Endothelial cell of umbilical vein (primary cell): ENCODE measurements around the gene ARL8B. TPM values are rescaled to one million over a fixed set of nuclear protein-coding genes. Genes with fewer than 3 reads are reported as not detected.

ENCODE experiments used
- BruUV-seq: library from RNA; stranded (reverse); fragments of 400-500 nt; replicated peaks from 2 replicates; lab custom pipeline; 2021; lab: Mats Ljungman, UMichigan
- CTCF ChIA-PET: fragments of 300-600, 350-600 bp; sonication (Branson Sonifier 250); formaldehyde crosslinking; loops from one replicate; lab custom pipeline; 2021; ENCODE audit warnings: antibody characterized with exemption, inconsistent platforms; lab: Charles Lee
- POLR2A ChIA-PET: fragments of 300-600, 350-600 bp; sonication (Branson Sonifier 250); formaldehyde crosslinking; loops from one replicate; lab custom pipeline; 2021; ENCODE audit warnings: antibody characterized with exemption, inconsistent platforms; lab: Charles Lee
- DNase-seq: peaks from one replicate; pipeline ENCODE4 v3.0.0-alpha.2; 2011; ENCODE audit warnings: low read depth, low spot score
- FAIRE-seq: peaks from 2 replicates; lab custom pipeline; 2011; peaks lifted over from hg19 to GRCh38; lab: Jason Lieb, UNC
- H2AFZ ChIP-seq: 2 replicates; pipeline ENCODE4 v1.6.0; 2012; ENCODE audit warnings: low read depth, low read length, control low read depth, inconsistent platforms
- H3K27ac ChIP-seq: 2 replicates; pipeline ENCODE4 v1.5.1; 2011; ENCODE audit warnings: low read depth, mild to moderate bottlenecking, control low read depth, low read length, moderate library complexity; ENCODE audit not compliant: insufficient read depth
- H3K27me3 ChIP-seq, 2 experiments: 2 replicates each; pipeline versions ENCODE4 v1.6.0 to v1.6.1; 2011; ENCODE audit warnings: low read length in 2 of 2, mixed read lengths in 1 of 2; ENCODE audit not compliant: control insufficient read depth in 2 of 2, insufficient read depth in 2 of 2
- H3K36me3 ChIP-seq, 2 experiments: 2 replicates in 1 of 2; 3 replicates in 1 of 2; pipeline ENCODE4 v1.5.1; 2011; ENCODE audit warnings: low read length in 2 of 2, mild to moderate bottlenecking in 1 of 2, moderate library complexity in 1 of 2; ENCODE audit not compliant: control insufficient read depth in 2 of 2, insufficient read depth in 2 of 2; ENCODE audit errors: extremely low read depth in 1 of 2
- H3K4me1 ChIP-seq: 3 replicates; pipeline ENCODE4 v1.5.1; 2011; ENCODE audit warnings: mild to moderate bottlenecking, low read length; ENCODE audit not compliant: control insufficient read depth, insufficient read depth; ENCODE audit errors: extremely low read depth
- H3K4me2 ChIP-seq: 2 replicates; pipeline ENCODE4 v1.6.1; 2011; ENCODE audit warnings: low read length, control low read depth, mixed read lengths; ENCODE audit not compliant: insufficient read depth
- H3K4me3 ChIP-seq, 3 experiments: fragments of 200-600 bp in 1 of 3; sonication (generic), shearing (Covaris generic) in 1 of 3; replicated peaks in 1 of 3; 2 replicates each; pipeline ENCODE4 v1.5.1; 2011 to 2016; ENCODE audit warnings: control low read depth in 3 of 3, low read length in 3 of 3, mild to moderate bottlenecking in 2 of 3, inconsistent platforms in 1 of 3, low read depth in 1 of 3, moderate library complexity in 1 of 3; ENCODE audit not compliant: insufficient read depth in 1 of 3
- H3K79me2 ChIP-seq: 2 replicates; pipeline ENCODE4 v1.6.0; 2012; ENCODE audit warnings: low read length, inconsistent platforms; ENCODE audit not compliant: control insufficient read depth, insufficient read depth
- H3K9ac ChIP-seq: replicated peaks from 2 replicates; pipeline ENCODE3; 2011; ENCODE audit warnings: low read length, control low read depth; ENCODE audit not compliant: insufficient read depth; ENCODE audit errors: extremely low read depth
- H3K9me1 ChIP-seq: replicated peaks from 3 replicates; pipeline ENCODE4 v1.6.0; 2011; ENCODE audit warnings: mild to moderate bottlenecking, low read length; ENCODE audit not compliant: control insufficient read depth, insufficient read depth; ENCODE audit errors: extremely low read depth
- H3K9me3 ChIP-seq: replicated peaks from 2 replicates; pipeline ENCODE4 v1.5.1; 2012; ENCODE audit warnings: low read length, inconsistent platforms; ENCODE audit not compliant: control insufficient read depth, insufficient read depth
- H4K20me1 ChIP-seq: replicated peaks from 2 replicates; pipeline ENCODE3; 2011; ENCODE audit warnings: mild to moderate bottlenecking, low read length; ENCODE audit not compliant: control insufficient read depth, insufficient read depth; ENCODE audit errors: extremely low read depth
- CTCF ChIP-seq, 2 donors: IDR thresholded peaks; 1 replicate in 1 of 2; 2 replicates in 1 of 2; pipeline ENCODE4 v1.5.1; 2011; ENCODE audit warnings: low read length in 2 of 2, mild to moderate bottlenecking in 2 of 2, moderate library complexity in 2 of 2, control low read depth in 1 of 2, inconsistent platforms in 1 of 2, low read depth in 1 of 2; ENCODE audit not compliant: insufficient read depth in 1 of 2; ENCODE audit errors: extremely low read depth in 1 of 2
- GATA2 ChIP-seq: IDR thresholded peaks from 2 replicates; pipeline ENCODE4 v1.7.0; 2011; ENCODE audit warnings: low read depth, mild to moderate bottlenecking, moderate library complexity, mixed read lengths, low read length; ENCODE audit not compliant: insufficient read length, insufficient read depth
- JUN ChIP-seq: IDR thresholded peaks from 2 replicates; pipeline ENCODE4 v1.6.1; 2011; ENCODE audit warnings: borderline replicate concordance, low read depth; ENCODE audit not compliant: insufficient read length, insufficient read depth
- MAX ChIP-seq: IDR thresholded peaks from 2 replicates; pipeline ENCODE4 v1.6.1; 2011; ENCODE audit not compliant: insufficient read depth, insufficient read length
- dilution Hi-C: fragments of 300-500 bp; cut with MboI; formaldehyde crosslinking; loops from one replicate; pipeline ENCODE4 v1.15.0; 2019; ENCODE audit warnings: low sequenced_read_pairs; ENCODE audit not compliant: extremely low pct_ligation_motif_present
- intact Hi-C: fragments of 100-400 bp; cut with micrococcal nuclease; formaldehyde crosslinking; loops from one replicate; pipeline ENCODE4 v1.10.0; 2022
- polyA plus RNA-seq, 4 experiments: library from polyadenylated mRNA; depleted of rRNA in 3 of 4; stranded (reverse) in 3 of 4; unstranded in 1 of 4; fragments of >200 nt; gene quantifications; 2 replicates each; pipeline versions ENCODE4 v1.2.1 to v1.2.3, GENCODE V29; 2011 to 2012; ENCODE audit warnings: missing spikeins in 1 of 4
- total RNA-seq: library from RNA; stranded (reverse); gene quantifications from 2 replicates; pipeline ENCODE4 v1.2.3, GENCODE V29; 2021

Gene ARL8B
- total and polyA plus RNA-seq, 2 donors (not counting 3 experiments of a cell fraction or from before 2014, with no cell fraction given) = 32.1 to 58.2 TPM

GRCh38 chr3:5222283-5223005, 100.4 kb downstream of the ARL8B start:
- no peak overlapping the region for H3K4me3 ChIP-seq
- H3K36me3 ChIP-seq = peaks cover 0 to 6% of the 10 kb centered on the region in 2 experiments
- H3K4me2 ChIP-seq = no peak overlapping the region
- no peaks in the 10 kb centered on the region for H3K9me1 ChIP-seq
- DNase-seq (no peak), FAIRE-seq (no peak)
- no peak overlapping the region for H3K9ac ChIP-seq
- no TSS peak for BruUV-seq
- CTCF ChIA-PET = no interaction called here
- TF ChIP-seq MAX (no peak), JUN (no peak), GATA2 (no peak)
- no peaks in the 10 kb centered on the region for H3K4me1 ChIP-seq
- no peak overlapping the region for H3K27ac ChIP-seq
- dilution Hi-C loops = no loop called here
- no peaks in the 10 kb centered on the region for H3K9me3 ChIP-seq
- no peak overlapping the region for H2AFZ ChIP-seq
- H4K20me1 ChIP-seq = peaks cover 2% of the 10 kb centered on the region
- H3K27me3 ChIP-seq = no peaks in the 10 kb centered on the region
- H3K79me2 ChIP-seq = no peaks in the 10 kb centered on the region
- intact Hi-C loops = no loop called here
- POLR2A ChIA-PET = no interaction called here

GRCh38 chr3:5226783-5227182, 104.7 kb downstream of the ARL8B start:
- no peaks in the 10 kb centered on the region for H3K9me3 ChIP-seq
- H3K27ac ChIP-seq = no peak overlapping the region
- no peak overlapping the region for H3K4me2 ChIP-seq
- H3K79me2 ChIP-seq = no peaks in the 10 kb centered on the region
- H3K27me3 ChIP-seq = no peaks in the 10 kb centered on the region
- ChIA-PET POLR2A (no interaction called here), CTCF (interaction anchor here (1.4 to 2.2 kb wide), 2 partner anchors 515 to 1918 kb away, joined by 3 to 6 read pairs; no protein-coding TSS in a partner anchor)
- peak in 1 of 2 donors; percentile 17 for TF ChIP-seq CTCF (IDR thresholded peaks at IDR 0.05; ENCODE audit: extremely low read depth in 1 of 2, insufficient read depth in 1 of 2, low read depth in 1 of 2, low read length in 2 of 2)
- no peak for TF ChIP-seq JUN
- DNase-seq (peak; percentile 24), FAIRE-seq (peak; percentile 28)
- no peak overlapping the region for H2AFZ ChIP-seq
- H4K20me1 ChIP-seq = no peaks in the 10 kb centered on the region
- no peaks in the 10 kb centered on the region for H3K36me3 ChIP-seq
- dilution Hi-C loops (no loop called here), intact Hi-C loops (loop anchor here (2.0 kb wide), 2 partner anchors 1574 to 1918 kb away; no protein-coding TSS in a partner anchor)
- H3K9me1 ChIP-seq = no peaks in the 10 kb centered on the region
- H3K4me3 ChIP-seq = no peak overlapping the region
- no peaks in the 10 kb centered on the region for H3K4me1 ChIP-seq
- H3K9ac ChIP-seq = no peak overlapping the region
- BruUV-seq = no TSS peak
